Fibroblast of lung (primary cell): ENCODE results near the gene RANBP3. TPM values are rescaled to one million over a fixed set of nuclear protein-coding genes. Genes with fewer than 3 reads are reported as not detected.

Experiments used
- DNase-seq, 2 donors: peaks; one replicate each; pipeline versions ENCODE4 v3.0.0 to v3.0.0-alpha.2; 2010; ENCODE audit warnings: low read depth in 2 of 2
- H2AFZ ChIP-seq: 2 replicates; pipeline ENCODE4 v1.5.1; 2012; ENCODE audit warnings: low read length, control low read depth, inconsistent platforms
- H3K27ac ChIP-seq: 2 replicates; pipeline ENCODE4 v1.5.1; 2011; ENCODE audit warnings: low read length, control low read depth; ENCODE audit not compliant: insufficient read depth
- H3K27me3 ChIP-seq: 2 replicates; pipeline ENCODE4 v1.5.1; 2011; ENCODE audit warnings: mild to moderate bottlenecking, low read length; ENCODE audit not compliant: control insufficient read depth, insufficient read depth
- H3K36me3 ChIP-seq: 2 replicates; pipeline ENCODE4 v1.5.1; 2011; ENCODE audit warnings: low read length; ENCODE audit not compliant: control insufficient read depth, insufficient read depth
- H3K4me1 ChIP-seq: 2 replicates; pipeline ENCODE4 v1.5.1; 2011; ENCODE audit warnings: low read length; ENCODE audit not compliant: control insufficient read depth, insufficient read depth; ENCODE audit errors: extremely low read depth
- H3K4me2 ChIP-seq: 2 replicates; pipeline ENCODE4 v1.5.1; 2011; ENCODE audit warnings: low read length, control low read depth; ENCODE audit not compliant: insufficient read depth; ENCODE audit errors: extremely low read depth
- H3K4me3 ChIP-seq, 4 experiments: fragments of 200-600 bp in 1 of 4; sonication (generic) in 1 of 4; replicated peaks in 1 of 4; 2 replicates each; pipeline ENCODE4 v1.5.1; 2011 to 2016; ENCODE audit warnings: low read length in 4 of 4, low read depth in 3 of 4, mild to moderate bottlenecking in 3 of 4, control low read depth in 2 of 4, inconsistent platforms in 1 of 4, mixed read lengths in 1 of 4; ENCODE audit not compliant: insufficient read depth in 1 of 4; ENCODE audit errors: control extremely low read depth in 1 of 4
- H3K79me2 ChIP-seq: 2 replicates; pipeline ENCODE4 v1.5.1; 2012; ENCODE audit warnings: mild to moderate bottlenecking, low read length, inconsistent platforms; ENCODE audit not compliant: control insufficient read depth, insufficient read depth
- H3K9ac ChIP-seq: 2 replicates; pipeline ENCODE4 v1.5.1; 2011; ENCODE audit warnings: mild to moderate bottlenecking, low read length, control low read depth; ENCODE audit not compliant: insufficient read depth
- H3K9me3 ChIP-seq: 2 replicates; pipeline ENCODE4 v1.5.1; 2012; ENCODE audit warnings: low read depth, low read length; ENCODE audit not compliant: control insufficient read depth, insufficient read depth
- H4K20me1 ChIP-seq: 2 replicates; pipeline ENCODE4 v1.5.1; 2011; ENCODE audit warnings: low read length; ENCODE audit not compliant: control insufficient read depth, insufficient read depth; ENCODE audit errors: extremely low read depth
- EZH2 ChIP-seq: IDR thresholded peaks from 2 replicates; pipeline ENCODE4 v1.5.1; 2012; ENCODE audit warnings: low read length, control low read depth, mild to moderate bottlenecking; ENCODE audit errors: missing control alignments
- polyA plus RNA-seq, 2 donors: library from polyadenylated mRNA; depleted of rRNA in 1 of 2; stranded (reverse) in 1 of 2; unstranded in 1 of 2; fragments of >200 nt; gene quantifications; 2 replicates each; pipeline ENCODE4 v1.2.1, GENCODE V29; 2011 to 2012; ENCODE audit warnings: missing spikeins in 1 of 2
- total RNA-seq: library from RNA; depleted of rRNA; stranded (reverse); fragments of >200 nt; gene quantifications from 2 replicates; pipeline ENCODE4 v1.2.1, GENCODE V29; 2014
- TF ChIP-seq, protein P1 (sequence below), 2 donors: IDR thresholded peaks in 1 of 2; conservative IDR thresholded peaks in 1 of 2; 1 replicate in 1 of 2; 2 replicates in 1 of 2; pipeline ENCODE4 v1.5.1; 2011 to 2012; ENCODE audit warnings: low read length in 2 of 2, control low read depth in 1 of 2, inconsistent platforms in 1 of 2, low read depth in 1 of 2, mild to moderate bottlenecking in 1 of 2

RANBP3 gene
- total and polyA plus RNA-seq, 2 donors (not counting 1 experiment from before 2014, with no cell fraction given) = 39.8 to 59.4 TPM

DNA sequence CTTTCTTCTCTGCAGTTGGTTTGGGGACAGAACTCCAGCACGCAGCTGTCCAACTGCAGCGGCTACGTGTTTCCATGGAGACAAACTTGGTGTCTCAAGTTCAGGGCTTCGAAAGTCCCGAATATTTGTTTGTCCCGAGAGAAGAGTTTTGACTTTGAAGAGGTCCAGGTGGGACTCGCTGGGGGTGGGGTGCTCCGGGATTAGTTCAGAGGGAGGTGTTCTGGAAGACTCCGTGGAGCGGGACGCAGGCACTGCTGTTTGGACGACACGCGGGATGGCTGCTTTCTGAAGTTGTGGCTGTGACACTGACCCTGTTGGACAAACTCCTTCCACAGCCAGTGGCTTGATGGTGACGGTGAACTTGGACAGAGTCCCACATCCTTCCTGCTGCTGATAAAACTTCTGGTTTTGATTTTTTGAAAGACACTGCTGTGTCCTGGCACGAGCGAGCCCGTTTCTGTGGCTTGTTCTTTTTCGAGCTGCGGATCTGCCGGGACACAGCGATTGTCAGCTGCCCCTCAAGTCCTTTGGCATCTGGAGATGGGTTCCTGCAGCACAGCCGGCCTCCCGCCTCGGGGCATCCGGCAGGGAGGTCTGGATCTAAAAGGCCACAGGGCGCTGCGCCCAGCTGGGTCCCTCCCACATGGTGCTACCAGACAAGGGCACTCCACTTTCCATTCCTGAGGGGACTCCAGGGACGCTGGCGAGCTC, 15.9 kb upstream of the RANBP3 start:
- DNase-seq = peak in 1 of 2 donors; percentile 27
- peak overlapping the region; percentile 24 for H2AFZ ChIP-seq

DNA sequence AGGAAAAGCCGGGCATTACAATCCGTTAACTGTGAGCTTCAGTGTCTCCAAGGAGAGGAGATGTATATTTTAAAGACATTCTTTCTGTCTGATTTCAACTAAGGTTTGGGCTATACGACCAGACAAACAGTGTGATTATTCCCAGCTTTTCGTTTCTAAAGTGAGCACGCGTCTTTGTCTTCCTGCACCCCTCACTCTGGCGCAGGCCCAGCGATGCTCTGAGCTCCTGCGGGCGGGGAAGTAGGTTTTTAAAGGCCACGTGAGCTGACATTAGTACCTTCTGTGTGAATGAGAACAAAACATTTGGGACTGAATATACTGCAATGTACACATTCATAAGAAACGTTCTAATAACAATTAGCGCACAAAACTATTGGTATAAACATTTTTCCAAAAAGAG, 15.3 kb upstream of the RANBP3 start:
- Histone ChIP-seq H3K4me2 (no peak overlapping the region), H3K9me3 (no peaks in the 10 kb centered on the region), H3K79me2 (no peaks in the 10 kb centered on the region), H3K4me3 (no peak overlapping the region), H2AFZ (no peak overlapping the region), H3K4me1 (peaks cover 3% of the 10 kb centered on the region), H3K27ac (no peak overlapping the region), H3K9ac (no peak overlapping the region), H3K36me3 (no peaks in the 10 kb centered on the region), H3K27me3 (no peaks in the 10 kb centered on the region), H4K20me1 (no peaks in the 10 kb centered on the region)
- no peak for DNase-seq
- no peak for TF ChIP-seq EZH2
- TF ChIP-seq, protein P1, sequence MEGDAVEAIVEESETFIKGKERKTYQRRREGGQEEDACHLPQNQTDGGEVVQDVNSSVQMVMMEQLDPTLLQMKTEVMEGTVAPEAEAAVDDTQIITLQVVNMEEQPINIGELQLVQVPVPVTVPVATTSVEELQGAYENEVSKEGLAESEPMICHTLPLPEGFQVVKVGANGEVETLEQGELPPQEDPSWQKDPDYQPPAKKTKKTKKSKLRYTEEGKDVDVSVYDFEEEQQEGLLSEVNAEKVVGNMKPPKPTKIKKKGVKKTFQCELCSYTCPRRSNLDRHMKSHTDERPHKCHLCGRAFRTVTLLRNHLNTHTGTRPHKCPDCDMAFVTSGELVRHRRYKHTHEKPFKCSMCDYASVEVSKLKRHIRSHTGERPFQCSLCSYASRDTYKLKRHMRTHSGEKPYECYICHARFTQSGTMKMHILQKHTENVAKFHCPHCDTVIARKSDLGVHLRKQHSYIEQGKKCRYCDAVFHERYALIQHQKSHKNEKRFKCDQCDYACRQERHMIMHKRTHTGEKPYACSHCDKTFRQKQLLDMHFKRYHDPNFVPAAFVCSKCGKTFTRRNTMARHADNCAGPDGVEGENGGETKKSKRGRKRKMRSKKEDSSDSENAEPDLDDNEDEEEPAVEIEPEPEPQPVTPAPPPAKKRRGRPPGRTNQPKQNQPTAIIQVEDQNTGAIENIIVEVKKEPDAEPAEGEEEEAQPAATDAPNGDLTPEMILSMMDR (conservative IDR thresholded peaks at IDR 0.05 in 1 of 2, IDR thresholded peaks at IDR 0.05 in 1 of 2; ENCODE audit: low read depth in 1 of 2, low read length in 2 of 2) = no peak

More for the DNA sequence above, 15.9 kb upstream of the RANBP3 start:
- Histone ChIP-seq H4K20me1 (no peaks in the 10 kb centered on the region), H3K4me2 (peak overlapping the region; percentile 37), H3K9me3 (no peaks in the 10 kb centered on the region), H3K4me1 (peaks cover 3% of the 10 kb centered on the region), H3K4me3 (no peak overlapping the region), H3K27me3 (no peaks in the 10 kb centered on the region), H3K36me3 (no peaks in the 10 kb centered on the region), H3K9ac (no peak overlapping the region), H3K79me2 (no peaks in the 10 kb centered on the region), H3K27ac (no peak overlapping the region)
- no peak for TF ChIP-seq EZH2
- TF ChIP-seq, protein P1 (conservative IDR thresholded peaks at IDR 0.05 in 1 of 2, IDR thresholded peaks at IDR 0.05 in 1 of 2; ENCODE audit: low read depth in 1 of 2, low read length in 2 of 2) = no peak

DNA sequence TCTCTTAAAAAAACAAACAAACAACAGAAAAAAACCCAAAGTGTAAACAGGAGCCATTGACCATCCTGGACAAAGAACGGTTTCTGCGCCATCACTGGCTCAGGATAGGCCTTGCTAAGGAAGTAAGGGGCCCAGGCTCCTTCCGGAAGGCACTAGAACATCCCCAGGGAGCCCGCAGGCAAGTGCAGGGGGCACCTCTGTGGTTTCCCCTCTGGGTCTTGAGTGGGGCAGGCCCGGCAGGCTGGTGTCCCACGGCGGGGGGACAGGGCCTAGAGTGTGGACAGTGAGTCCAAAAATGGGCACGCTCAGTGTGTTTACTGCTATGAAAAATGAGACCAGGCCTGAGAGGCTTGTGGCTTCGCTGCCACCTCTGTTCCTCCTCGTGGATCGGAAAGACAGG, 14.8 kb upstream of the RANBP3 start:
- DNase-seq = no peak
- no peak for TF ChIP-seq EZH2
- TF ChIP-seq, protein P1 (conservative IDR thresholded peaks at IDR 0.05 in 1 of 2, IDR thresholded peaks at IDR 0.05 in 1 of 2; ENCODE audit: low read depth in 1 of 2, low read length in 2 of 2) = no peak
- Histone ChIP-seq H3K4me2 (no peak overlapping the region), H3K9ac (no peak overlapping the region), H3K27ac (no peak overlapping the region), H2AFZ (no peak overlapping the region), H3K27me3 (no peaks in the 10 kb centered on the region), H3K36me3 (no peaks in the 10 kb centered on the region), H3K9me3 (no peaks in the 10 kb centered on the region), H3K4me3 (no peak overlapping the region), H3K79me2 (no peaks in the 10 kb centered on the region), H3K4me1 (peaks cover 3% of the 10 kb centered on the region), H4K20me1 (no peaks in the 10 kb centered on the region)
